ENCODE measurements around the gene PHLDB3.
A peak's percentile ranks its signal among the peaks of the same experiment; 100 is the strongest.
"Not testable (repeated sequence)": the region's sequence is repeated elsewhere in the genome, so short reads cannot be mapped to it uniquely, and the experiment has no call there.

Gene PHLDB3

GRCh38 chr19:43504426-43505185 lies at the start of gene PHLDB3:
Gene PHLDB3 (minus strand): TSS chr19:43504746. CDS start chr19:43504118, 628 bp downstream.
- no peak for DNase-seq (ENCODE audit: low read depth)

DNA sequence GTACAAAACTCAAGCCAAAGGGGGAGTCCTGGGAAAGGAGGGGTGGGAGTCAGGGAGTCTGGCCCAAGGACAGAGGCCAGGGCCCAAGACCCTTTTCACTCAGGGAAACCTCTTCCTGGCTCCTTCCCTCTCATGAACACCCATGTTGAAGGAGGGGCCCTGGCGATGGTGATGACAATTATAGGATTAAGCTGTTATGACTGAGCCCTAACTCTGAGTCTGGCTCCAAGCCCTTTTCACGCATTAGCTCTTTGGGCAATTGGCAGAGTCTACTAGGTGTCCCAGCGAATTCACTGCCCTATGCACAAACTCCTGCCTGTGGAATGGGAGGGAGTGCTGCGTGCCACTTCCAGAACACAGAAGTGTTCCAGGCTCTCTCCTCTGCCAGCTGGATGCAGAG lies 49.1 kb upstream of the PHLDB3 start:
- no peak for DNase-seq (ENCODE audit: low read depth)

GRCh38 chr19:43552616-43553015 lies 48.1 kb upstream of the PHLDB3 start:
- DNase-seq (ENCODE audit: low read depth) = no peak

DNA sequence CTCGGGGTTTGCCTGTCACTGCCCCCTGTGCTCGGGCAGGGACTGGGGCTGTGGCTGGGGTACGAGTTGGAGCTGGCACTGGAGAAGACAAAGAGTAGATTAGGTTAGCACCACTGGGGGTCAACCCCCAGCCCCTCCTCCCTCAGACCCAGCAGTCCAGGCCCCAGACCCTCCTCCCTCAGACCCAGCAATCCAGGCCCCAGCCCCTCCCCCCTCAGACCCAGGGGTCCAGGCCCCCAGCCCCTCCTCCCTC lies 47.6 kb upstream of the PHLDB3 start:
- DNase-seq (ENCODE audit: low read depth) = no peak

DNA sequence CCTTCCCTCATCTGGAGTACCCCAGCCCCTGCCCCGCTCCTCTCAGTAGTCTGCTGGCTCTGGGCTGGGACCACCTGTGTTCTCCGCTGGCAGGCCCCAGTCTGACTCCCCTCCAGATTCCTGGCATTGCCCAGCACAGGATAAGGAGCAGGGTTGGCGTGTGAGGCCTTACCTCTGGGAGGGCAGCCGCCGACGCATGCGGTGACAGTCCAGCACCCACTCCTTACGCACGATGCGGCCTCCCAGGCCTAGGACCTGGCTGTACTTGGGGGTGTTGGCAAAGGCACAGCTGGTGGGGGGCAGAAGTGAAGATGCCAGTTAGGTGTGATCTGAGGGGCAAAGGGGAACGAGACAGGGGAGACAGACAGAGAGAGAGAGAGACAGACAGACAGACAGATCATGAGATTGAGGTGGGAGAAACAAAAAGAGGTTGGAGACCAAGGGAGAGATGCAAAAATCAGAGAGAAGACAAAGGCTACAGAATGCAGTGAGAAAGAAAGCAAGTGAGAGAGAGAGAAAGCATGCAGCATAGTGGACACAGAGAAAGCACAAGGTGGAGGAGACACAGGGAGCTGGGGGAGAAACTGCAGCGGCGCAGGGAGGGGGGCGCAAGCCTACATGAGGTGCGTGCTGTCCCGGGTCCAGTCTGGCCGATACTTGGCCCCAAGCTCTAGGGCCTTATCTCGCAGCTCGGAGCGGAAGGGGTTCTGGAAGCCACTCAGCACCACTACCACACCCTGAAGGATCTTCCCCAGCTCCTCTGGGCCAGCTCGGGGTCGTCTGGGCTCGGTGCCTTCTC lies 47.1 kb upstream of the PHLDB3 start:
- DNase-seq (ENCODE audit: low read depth) = no peak

DNA sequence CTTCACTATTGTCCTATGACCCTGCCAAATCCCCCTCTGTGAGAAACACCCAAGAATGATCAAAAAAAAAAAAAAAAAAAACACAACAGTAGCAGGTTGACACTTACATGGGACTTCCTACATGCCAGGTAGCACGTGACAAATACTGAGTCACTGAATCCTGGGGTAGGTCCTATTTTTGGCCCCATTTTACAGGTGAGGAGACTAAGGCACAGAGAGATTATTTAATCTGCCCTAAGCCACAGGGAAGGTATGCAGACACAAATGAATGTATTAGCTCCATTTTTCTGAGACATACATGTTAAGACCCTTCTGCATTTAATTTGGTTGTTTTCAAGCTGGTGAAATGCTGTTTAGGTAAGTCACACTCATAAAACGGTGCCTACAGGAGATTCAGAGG lies 44.2 kb upstream of the PHLDB3 start:
- no peak for DNase-seq (ENCODE audit: low read depth)

DNA sequence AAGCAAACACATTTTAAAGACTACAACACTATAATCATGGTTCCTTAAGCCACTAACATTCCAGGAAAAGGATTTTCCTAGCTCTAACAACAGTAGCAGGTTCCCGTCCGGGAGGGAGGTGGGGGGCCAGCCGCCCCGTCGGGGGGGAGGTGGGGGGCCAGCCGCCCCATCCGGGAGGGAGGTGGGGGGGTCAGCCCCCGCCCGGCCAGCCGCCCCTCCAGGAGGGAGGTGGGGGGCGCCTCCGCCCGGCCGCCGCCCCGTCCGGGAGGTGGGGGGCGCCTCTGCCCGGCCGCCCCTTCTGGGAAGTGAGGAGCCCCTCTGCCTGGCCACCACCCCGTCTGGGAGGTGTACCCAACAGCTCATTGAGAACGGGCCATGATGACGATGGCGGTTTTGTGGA lies 43.4 kb upstream of the PHLDB3 start:
- DNase-seq (ENCODE audit: low read depth) = not testable (repeated sequence)

DNA sequence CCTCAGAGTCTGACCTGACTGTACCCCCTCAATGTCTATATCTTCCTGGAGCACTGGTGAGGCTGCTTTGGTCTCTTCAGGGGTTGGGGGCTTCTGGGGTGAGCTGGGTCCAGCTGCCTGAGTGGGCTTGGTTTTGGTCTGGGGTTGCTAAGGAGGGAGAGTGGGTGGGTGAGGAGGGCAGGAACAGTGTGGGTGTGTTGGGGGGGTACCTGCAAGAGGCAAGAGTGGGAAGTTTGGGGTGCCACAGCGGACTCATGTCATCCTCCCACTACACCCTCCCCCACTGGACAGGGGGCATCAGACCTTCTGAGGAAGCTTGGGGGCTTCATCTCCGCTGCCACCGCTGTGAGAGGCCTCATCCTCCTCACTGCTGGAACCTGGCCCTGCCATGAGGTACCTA lies 42.0 kb upstream of the PHLDB3 start:
- DNase-seq (ENCODE audit: low read depth) = no peak

DNA sequence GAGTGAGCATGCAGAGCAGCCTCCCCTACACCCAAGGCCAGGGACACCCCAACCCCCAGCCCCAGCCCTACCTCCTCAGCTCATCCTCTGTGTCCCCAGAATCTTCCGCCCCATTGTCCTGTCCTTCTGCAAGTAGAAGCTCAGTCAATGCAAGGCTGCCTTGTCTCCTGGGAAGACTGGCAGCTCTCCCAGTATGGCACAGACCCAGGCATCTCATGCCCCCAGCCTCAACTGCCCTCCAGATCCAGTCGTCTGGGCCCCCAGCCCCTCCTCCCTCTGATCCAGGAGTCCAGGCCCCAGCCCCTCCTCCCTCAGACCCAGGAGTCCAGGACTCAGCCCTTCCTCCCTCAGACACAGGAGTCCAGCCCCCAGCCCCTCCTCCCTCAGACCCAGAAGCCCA lies 41.4 kb upstream of the PHLDB3 start:
- no peak for DNase-seq (ENCODE audit: low read depth)

GRCh38 chr19:43545276-43545675 lies 40.7 kb upstream of the PHLDB3 start:
- no peak for DNase-seq (ENCODE audit: low read depth)

DNA sequence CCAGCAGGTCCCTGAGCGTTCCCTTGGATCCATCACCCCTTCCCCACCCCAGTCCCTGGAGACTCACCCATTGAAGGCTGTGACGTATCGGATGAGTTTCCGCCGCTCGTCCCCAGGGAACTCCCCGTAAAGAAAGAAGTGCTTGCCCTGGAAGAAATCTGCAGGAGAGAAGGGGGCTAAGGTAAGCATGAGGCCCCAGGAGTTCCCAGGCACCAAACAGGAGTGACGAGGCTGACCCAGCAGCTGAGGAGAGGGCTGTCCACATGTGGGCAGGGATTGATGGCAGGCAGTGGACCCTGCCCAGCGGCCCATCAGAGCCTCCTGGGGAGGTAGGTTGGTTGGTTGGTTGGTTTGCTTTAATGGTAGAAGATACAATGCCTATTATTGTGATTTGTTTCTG lies 39.5 kb upstream of the PHLDB3 start:
- DNase-seq (ENCODE audit: low read depth) = no peak

DNA sequence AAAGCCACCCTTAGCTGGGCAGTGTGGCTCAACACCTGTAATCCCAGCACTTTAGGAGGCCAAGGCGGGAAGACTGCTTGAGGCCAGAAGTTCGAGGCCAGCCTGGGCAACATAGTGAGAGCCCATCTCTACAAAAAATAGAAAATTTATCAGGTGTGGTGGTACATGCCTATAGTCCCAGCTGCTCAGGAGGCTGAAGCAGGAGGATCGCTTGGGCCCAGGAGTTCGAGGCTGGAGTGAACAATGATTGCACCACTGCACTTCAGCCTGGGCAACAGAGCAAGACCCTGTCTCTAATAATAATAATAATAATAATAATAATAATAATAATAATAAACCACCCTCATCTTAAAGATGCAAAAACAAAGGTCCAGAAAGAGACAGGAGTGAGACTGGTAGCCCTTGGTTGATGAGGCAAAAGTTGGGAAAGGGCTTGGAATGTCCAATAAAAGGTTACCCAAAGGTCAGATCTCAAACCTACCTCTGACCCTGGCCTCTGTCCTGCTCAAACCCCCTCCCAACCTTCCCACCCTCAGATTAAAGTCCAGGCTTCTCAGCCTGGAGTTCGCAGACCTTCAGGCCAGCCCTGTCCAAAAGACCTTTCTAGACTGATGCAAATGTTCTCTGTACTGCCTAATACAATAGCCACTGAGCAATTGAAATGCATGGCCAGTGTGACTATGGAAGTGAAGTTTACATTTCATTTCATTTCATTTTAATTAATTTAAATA lies 37.5 kb upstream of the PHLDB3 start:
- no peak for DNase-seq (ENCODE audit: low read depth)

GRCh38 chr19:43540381-43540780 lies 35.8 kb upstream of the PHLDB3 start:
- no peak for DNase-seq (ENCODE audit: low read depth)

GRCh38 chr19:43538922-43539321 lies 34.4 kb upstream of the PHLDB3 start:
- no peak for DNase-seq (ENCODE audit: low read depth)

GRCh38 chr19:43534816-43535761 lies 30.5 kb upstream of the PHLDB3 start:
- no peak for DNase-seq (ENCODE audit: low read depth)

GRCh38 chr19:43534305-43534815 lies 29.8 kb upstream of the PHLDB3 start:
- DNase-seq (ENCODE audit: low read depth) = no peak

DNA sequence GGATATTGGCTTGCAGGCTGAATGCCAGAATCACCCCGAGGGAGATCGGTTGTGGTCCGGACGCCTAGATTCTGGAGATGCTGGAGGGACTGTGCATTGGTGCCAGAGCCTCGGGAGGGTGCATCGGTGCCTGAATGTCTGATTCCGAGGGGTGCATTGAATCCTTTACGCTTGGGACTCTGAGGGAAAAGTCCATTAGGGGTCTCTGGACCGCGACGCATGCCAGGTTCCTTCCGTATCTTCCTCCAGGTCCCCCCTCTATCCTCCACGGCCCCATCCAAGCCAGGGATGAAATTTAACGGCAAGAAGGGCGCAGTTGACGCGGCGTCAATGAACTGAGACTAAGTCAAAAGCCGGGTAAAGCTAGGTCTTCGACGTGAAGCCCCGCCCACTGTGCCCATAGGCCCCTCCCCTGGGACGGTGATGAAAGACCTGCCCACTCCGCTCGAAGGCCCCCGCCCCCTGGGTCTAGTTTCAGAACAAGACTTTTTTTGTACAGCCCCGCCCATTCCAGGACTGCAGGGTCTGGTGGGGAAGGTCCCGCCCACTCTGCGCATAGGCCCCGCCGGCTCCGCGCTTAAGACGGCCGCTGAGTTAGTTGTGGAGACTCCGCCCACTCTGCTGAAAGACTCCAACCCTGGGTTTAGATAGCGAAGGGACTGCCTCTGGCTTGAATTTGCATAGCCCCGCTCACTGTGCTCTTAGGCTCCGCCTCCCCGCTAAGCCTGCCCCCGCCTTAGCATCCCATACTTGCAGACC lies 29.2 kb upstream of the PHLDB3 start:
- DNase-seq (ENCODE audit: low read depth) = peak; percentile 100

- peak; percentile 94 for DNase-seq (ENCODE audit: low read depth)
These were observed 28.5 kb upstream of the PHLDB3 start, which contains the start of gene ZNF575 for GRCh38 chr19:43532962-43533545. Gene ZNF575 (plus strand): TSS chr19:43533188. CDS start chr19:43534423, 1,235 bp downstream.

- no peak for DNase-seq (ENCODE audit: low read depth)
These were observed 28.0 kb upstream of the PHLDB3 start for GRCh38 chr19:43532571-43532961.

- DNase-seq (ENCODE audit: low read depth) = no peak
These were observed 23.5 kb upstream of the PHLDB3 start for GRCh38 chr19:43527860-43528622.

Measured in fibroblast of the conjunctiva (primary cell).